GM18909 (cell line): ENCODE results near the gene RUNX2.

Experiments
- ATAC-seq: cut with Tn5 transposase; IDR thresholded peaks from one replicate; pipeline ENCODE4 v1.9.1; 2021; ENCODE audit warnings: mild to moderate bottlenecking; ENCODE audit not compliant: unreplicated experiment, poor library complexity

RUNX2 gene

GRCh38 chr6:45633272-45633908 is 305.3 kb downstream of the RUNX2 start:
- ATAC-seq: no peak

GRCh38 chr6:45634231-45634630 is 306.1 kb downstream of the RUNX2 start:
- ATAC-seq: no peak

GRCh38 chr6:45635284-45635867 is 307.2 kb downstream of the RUNX2 start:
- ATAC-seq: no peak

GRCh38 chr6:45637056-45637455 is 308.9 kb downstream of the RUNX2 start:
- no peak for ATAC-seq

GRCh38 chr6:45637611-45638257 is 309.6 kb downstream of the RUNX2 start:
- no peak for ATAC-seq

- no peak for ATAC-seq
These were observed 312.0 kb downstream of the RUNX2 start for GRCh38 chr6:45640081-45640491.

GRCh38 chr6:45640811-45641210 is 312.7 kb downstream of the RUNX2 start:
- no peak for ATAC-seq

- no peak for ATAC-seq
These were observed 314.4 kb downstream of the RUNX2 start for GRCh38 chr6:45642331-45643125.

GRCh38 chr6:45643126-45643525 is 315.0 kb downstream of the RUNX2 start:
- no peak for ATAC-seq

GRCh38 chr6:45644720-45645119 is 316.6 kb downstream of the RUNX2 start:
- no peak for ATAC-seq

- no peak for ATAC-seq
These were observed 317.2 kb downstream of the RUNX2 start for GRCh38 chr6:45645302-45645701.

GRCh38 chr6:45647341-45648261 is 319.5 kb downstream of the RUNX2 start:
- ATAC-seq: no peak

- ATAC-seq: no peak
These were observed 320.1 kb downstream of the RUNX2 start for GRCh38 chr6:45648262-45648620.

- ATAC-seq: no peak
These were observed 322.5 kb downstream of the RUNX2 start for GRCh38 chr6:45650524-45651135.

GRCh38 chr6:45651301-45651700 is 323.2 kb downstream of the RUNX2 start:
- no peak for ATAC-seq

- ATAC-seq: no peak
These were observed 324.3 kb downstream of the RUNX2 start for GRCh38 chr6:45652416-45652815.

- ATAC-seq: no peak
These were observed 325.2 kb downstream of the RUNX2 start for GRCh38 chr6:45653117-45653883.

- ATAC-seq: no peak
These were observed 326.5 kb downstream of the RUNX2 start for GRCh38 chr6:45654673-45655072.
